ENCODE measurements around the gene CXCL10.
"Not testable (repeated sequence)": the region's sequence is repeated elsewhere in the genome, so short reads cannot be mapped to it uniquely, and the experiment has no call there.

CXCL10 gene

GRCh38 chr4:76024065-76024464 is 768 bp upstream of the CXCL10 start:
- DNase-seq, result no peak

- no peak for DNase-seq
Measured at GRCh38 chr4:76022677-76023076, 620 bp downstream of the CXCL10 start.

- no peak for DNase-seq
Measured at GRCh38 chr4:76022031-76022430, 1.3 kb downstream of the CXCL10 start.

GRCh38 chr4:76017056-76017686 is 6.1 kb downstream of the CXCL10 start:
- no peak for DNase-seq

GRCh38 chr4:76016393-76016792 is 6.9 kb downstream of the CXCL10 start:
- no peak for DNase-seq

GRCh38 chr4:76013540-76013939 is 9.8 kb downstream of the CXCL10 start:
- DNase-seq, result no peak

- no peak for DNase-seq
Measured at GRCh38 chr4:76012388-76012801, 10.9 kb downstream of the CXCL10 start.

GRCh38 chr4:76011700-76012387 is 11.5 kb downstream of the CXCL10 start:
- no peak for DNase-seq

GRCh38 chr4:76011018-76011670 is 12.2 kb downstream of the CXCL10 start:
- no peak for DNase-seq

- no peak for DNase-seq
Measured at GRCh38 chr4:76010576-76010975, 12.7 kb downstream of the CXCL10 start.

GRCh38 chr4:76009311-76009710 is 14.0 kb downstream of the CXCL10 start:
- no peak for DNase-seq

- no peak for DNase-seq
Measured at GRCh38 chr4:76007089-76007862, 16.0 kb downstream of the CXCL10 start, which contains the start of gene CXCL9. CXCL9 (minus strand) TSS chr4:76007509; CDS start chr4:76007449, 60 bp downstream.

- DNase-seq, result no peak
Measured at GRCh38 chr4:76003620-76004019, 19.7 kb downstream of the CXCL10 start.

GRCh38 chr4:76003035-76003434 is 20.3 kb downstream of the CXCL10 start:
- DNase-seq, result no peak

GRCh38 chr4:76002176-76002575 is 21.1 kb downstream of the CXCL10 start:
- DNase-seq, result no peak

- no peak for DNase-seq
Measured at GRCh38 chr4:76001700-76002099, 21.6 kb downstream of the CXCL10 start.

GRCh38 chr4:76000279-76000678 is 23.0 kb downstream of the CXCL10 start:
- DNase-seq, result no peak

GRCh38 chr4:75998525-75999147 is 24.7 kb downstream of the CXCL10 start:
- not testable (repeated sequence) for DNase-seq

GRCh38 chr4:75997946-75998345 is 25.4 kb downstream of the CXCL10 start:
- DNase-seq, result no peak

GRCh38 chr4:75997081-75997480 is 26.2 kb downstream of the CXCL10 start:
- DNase-seq, result no peak

- no peak for DNase-seq
Measured at GRCh38 chr4:75995727-75996126, 27.6 kb downstream of the CXCL10 start.

- DNase-seq, result no peak
Measured at GRCh38 chr4:75992462-75992861, 30.8 kb downstream of the CXCL10 start.
